ENCODE measurements around the gene SLC4A11. TPM values are rescaled to one million over a fixed set of nuclear protein-coding genes. Genes with fewer than 3 reads are reported as not detected.
"Not testable (repeated sequence)": the region's sequence is repeated elsewhere in the genome, so short reads cannot be mapped to it uniquely, and the experiment has no call there.

The SLC4A11 gene
- total RNA-seq, 1 experiment from 2014 or later: 4.8 TPM

DNA sequence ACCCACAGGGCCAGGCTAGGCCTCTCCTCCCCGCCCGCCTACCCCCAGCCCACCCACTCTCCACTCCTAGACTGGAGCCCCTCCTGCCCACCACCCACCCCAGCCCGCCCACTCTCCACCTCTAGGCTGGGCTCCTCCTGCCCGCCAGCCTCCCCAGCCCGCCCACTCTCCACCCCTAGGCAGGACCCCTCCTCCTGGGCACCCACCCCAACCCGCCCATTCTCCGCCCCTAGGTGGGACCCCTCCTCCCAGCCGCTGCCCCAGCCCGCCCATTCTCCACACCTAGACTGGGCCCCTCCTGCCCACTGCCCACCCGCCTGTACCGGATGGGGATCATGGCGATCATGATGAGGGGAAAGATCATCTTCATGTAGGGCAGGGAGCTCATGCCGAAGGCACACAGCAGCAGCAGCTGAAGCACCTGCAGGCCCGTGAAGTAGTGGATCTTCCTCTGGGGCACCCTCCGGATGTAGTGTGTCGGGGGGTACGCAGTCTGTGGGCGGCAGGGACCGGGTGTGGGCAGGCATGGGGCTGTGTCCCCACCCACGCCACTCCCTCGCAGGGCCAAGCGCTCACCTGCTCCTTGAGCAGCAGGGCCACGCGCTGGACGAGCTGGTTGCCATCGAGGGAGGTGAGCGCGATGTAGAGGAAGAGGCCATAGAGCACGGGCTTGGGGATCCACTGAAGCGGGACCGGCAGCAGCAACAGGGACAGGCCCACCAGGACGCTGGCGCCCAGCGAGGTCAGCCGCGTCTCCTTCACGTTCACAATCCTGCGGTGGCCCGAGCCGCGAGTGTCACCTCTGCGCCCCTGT, 10.8 kb downstream of the SLC4A11 start:
- no peak for DNase-seq (ENCODE audit: low spot score)

DNA sequence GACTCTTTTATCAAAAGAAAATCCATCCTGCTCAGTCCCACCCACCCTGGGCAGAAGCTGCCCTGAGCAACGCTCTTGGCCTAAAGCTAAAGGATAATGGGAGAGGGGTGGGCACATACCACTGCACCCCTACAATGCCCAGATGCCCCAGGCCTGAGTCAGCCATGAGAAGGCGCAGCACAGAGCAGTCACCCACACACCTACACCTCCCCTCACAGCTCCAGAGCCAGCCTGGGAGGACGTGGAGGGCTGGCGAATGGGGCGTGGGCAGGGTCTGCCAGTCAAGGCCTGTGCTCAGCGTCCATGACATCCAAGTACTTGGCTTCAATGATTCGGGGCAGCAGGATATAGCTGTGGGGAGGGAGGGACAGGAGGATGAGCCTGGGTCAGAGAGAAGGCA, 11.5 kb downstream of the SLC4A11 start:
- no peak for DNase-seq (ENCODE audit: low spot score)

DNA sequence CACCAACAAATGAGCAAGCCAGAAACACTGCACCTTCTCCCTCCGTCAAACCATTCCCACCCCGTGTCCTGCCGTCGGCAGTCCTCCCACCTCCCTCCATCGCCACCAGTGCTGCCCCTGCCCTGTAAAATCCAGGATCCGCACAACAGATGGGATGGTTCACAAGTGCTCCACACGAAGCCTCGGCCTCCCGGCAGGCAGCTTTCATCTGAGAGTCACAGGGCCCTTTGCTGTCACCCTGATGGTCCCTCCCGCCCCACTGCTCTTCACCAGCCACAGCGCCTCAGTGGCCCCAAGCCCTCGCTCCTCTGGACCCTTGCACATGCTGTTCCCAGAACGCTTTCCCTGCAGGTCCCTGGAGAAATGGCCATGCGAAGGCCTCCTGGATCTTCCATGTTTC, 12.1 kb downstream of the SLC4A11 start:
- DNase-seq (ENCODE audit: low spot score): no peak

DNA sequence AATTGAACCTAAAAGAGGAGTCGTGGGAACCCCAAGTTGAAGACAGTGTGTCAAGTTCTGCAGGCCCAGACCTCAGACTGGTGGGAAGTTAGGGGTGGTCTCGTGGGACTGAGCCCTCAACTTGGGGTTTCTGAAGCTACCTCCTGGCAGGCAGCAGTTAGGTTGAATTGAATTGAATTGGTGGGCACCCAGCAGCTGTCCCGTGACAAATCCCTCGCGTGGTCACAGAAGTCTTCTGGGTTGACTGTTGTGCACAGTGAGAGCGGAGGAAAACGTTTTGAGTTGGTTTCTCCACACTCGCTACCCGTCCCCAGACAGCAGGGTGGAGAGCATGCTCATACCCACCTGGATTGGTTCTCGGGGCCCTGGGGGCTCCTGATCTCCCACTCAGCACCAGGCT, 12.9 kb downstream of the SLC4A11 start:
- no peak for DNase-seq (ENCODE audit: low spot score)

DNA sequence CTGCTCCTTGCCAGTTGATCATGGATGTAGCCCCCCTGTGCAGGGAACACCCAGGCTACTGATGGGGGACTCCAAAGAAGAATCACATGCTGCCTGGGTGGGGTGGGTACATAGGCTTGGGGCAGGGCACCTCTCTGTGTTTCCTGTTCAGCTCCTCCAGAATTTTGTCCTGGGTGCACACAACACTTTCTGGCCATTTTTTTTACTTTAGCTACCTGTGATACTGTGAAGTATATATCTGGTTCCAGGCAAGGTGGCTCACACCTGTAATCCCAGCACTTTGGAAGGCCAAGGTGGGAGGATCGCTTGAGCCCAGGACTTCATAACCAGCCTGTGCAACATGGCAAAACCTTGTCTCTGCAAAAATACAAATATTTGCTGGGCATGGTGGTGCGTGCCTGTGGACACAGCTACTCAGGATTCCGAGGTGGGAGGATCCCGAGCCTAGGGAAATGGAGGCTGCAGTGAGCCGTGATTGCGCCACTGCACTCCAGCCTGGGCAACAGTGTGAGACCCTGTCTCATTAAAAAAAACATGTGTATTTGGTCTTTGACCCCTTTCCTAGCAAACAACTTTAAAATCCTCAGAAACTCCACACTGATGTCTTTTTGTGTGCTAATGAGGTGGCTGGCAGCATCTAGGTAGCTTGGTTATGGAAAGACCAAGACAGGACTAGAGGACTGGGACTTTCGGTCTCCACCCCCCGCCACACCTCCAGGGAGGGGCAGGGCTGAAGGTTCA, 14.1 kb downstream of the SLC4A11 start:
- no peak for DNase-seq (ENCODE audit: low spot score)

DNA sequence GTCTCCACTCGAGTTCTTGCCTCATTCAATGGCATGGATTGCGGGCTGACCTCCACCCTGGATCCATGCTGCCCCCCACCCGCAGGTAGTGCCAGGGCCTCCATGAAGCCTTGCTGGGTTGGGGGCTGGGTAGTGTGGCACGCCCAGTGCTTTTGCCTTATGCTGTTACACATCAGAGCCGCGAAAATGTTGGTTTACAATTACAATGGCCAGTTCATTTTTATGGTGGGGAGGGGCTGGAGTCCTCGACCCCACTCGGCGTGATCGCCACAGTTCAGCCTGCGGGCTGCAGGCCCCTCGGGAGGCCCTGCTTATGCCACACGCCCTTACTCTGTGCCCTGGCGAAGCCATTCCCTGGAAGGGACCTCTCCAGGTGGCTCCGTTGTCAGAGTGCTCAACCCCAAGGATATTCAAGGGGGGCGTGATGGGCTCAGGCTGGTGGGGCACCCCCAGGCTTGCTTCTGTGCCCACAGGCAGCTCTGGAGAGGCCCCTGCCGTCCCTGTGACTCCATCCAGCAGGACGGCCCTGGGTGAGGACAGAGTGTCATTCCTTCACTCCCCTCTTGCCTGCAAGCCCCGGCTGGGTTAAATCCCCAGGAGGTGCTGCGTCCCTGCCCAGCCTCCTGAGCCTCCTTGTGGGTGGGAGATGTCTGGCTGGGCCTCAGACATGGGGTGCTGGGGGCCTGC, 14.9 kb downstream of the SLC4A11 start:
- DNase-seq (ENCODE audit: low spot score): no peak

DNA sequence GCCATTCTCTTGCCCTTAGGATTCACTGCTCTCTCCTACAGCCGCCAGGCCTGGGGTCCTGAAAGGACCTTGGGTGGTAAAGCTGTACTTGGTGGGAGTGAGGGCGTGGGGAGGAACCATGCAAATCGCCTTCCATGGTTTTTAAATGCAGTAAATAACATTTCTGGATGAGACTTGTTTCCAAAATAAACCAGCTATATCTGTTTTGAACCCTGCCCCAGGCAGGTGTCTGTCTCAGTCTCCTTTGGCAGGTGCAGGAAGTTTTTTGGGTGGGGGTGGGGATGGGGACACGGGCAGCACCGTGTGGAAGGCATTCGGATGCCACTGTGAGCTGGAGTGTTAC, 15.4 kb downstream of the SLC4A11 start:
- no peak for DNase-seq (ENCODE audit: low spot score)

DNA sequence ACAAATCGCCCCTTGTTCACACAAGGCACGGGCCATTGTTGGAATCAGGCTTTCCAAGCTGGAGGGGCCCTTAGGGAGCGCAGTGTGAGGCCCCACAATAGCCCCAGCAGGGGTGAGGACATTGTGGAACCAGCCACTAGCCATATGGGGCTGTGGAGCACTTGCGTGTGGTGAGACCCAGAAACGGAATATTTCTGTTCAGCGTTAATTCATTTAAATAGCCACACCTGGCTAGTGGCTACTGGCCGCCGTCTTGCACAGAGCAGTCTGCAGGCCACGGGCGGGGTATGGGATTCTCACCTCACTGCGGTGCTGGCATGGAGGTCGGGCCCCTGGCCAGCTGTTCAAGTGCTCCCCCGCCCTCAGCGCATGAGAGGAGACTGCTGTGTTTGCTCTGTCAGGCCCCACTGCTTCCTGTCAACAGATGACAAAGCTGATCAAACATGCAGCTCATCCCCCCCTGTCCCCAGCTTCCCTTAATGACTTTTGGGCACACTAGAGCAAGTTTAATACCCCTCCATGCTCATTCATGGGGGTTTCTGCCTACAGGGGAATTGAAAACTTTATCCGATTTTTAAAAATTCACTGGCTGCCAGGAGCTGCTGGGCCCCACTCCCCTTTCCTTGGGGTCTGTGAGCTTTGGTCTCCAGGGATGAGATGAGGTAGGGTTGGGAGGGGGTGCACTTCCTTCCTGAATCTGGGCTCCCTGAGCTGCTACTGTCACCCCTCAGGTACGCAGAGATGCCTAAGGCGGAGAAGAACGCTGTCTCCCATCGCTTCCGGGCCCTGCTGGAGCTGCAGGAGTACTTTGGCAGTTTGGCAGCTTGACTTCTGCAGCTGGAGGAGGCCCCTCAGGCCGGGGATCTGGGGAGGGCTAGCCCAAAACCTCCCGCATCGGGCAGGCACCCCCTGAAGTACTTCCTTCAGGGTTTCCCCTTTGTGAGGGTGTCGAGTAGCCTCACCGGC, 16.1 kb downstream of the SLC4A11 start:
- no peak for DNase-seq (ENCODE audit: low spot score)

DNA sequence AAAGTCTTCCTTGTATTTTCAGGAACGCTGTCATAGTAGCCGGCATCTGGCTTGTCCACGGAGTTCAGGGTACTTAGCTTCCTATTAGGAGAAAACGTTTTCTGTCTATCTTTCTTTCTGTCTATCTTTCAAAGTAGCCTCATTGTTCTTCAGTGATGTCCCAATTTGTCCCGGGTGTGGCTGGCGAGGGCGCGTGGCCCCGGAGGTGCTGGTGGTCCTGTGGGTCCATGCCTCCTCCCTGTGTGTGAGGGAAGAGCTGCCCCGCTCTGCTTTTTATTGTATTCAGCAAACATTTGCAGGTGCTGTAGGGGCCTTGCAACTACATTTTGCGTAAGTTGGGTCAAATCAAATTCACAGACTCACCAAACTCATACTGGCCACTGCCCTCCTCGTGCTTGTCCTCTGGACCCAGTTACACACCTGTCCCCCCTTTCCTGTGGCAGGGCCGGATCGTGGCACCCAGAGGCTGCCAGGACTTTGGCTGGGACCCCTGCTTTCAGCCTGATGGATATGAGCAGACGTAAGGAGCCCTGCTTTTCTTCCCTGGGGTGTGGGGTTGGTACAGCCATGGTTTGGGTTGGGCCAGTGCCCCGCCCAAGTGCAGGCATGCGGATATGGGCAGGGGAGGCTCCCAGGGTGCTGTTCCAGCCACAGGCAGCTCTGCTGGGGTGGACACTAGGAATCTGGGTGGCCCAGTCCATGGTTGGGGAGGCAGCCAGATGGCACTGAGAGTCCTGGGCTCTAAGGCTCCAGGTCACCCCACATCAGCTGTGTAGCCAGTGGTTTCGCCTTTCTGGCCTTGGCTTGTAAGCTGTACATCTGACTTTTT, 17.4 kb downstream of the SLC4A11 start:
- no peak for DNase-seq (ENCODE audit: low spot score)

DNA sequence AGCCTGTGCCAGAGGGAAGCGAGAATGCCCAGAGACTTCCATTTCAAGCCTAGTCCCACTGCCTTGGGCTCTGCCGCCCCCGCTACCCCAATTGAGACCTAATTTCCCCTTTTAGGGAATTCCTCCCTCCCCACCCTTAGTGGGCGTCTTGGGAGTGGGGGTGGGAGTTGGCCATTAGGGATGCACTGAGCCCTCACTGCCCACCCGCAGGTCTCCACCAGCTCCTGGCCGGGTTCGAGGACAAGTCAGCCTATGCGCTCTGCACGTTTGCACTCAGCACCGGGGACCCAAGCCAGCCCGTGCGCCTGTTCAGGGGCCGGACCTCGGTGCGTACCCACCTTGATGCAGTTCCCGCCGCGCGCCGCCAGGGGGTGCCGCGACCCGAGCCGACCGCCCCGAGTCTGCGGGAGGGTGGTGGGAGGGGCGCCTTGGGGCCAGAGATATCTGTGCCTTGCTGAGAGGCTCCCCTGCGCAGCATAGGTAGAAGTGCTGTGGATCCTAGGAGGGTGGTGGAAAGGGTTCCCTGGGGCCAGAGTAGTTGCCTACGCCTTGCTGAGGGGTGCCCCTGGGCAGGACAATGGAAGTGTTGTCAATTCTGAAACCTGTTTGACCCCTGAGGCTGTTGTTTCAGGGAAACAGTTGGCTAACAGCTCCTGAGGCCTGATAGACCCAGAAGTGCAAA, 20.5 kb downstream of the SLC4A11 start:
- DNase-seq (ENCODE audit: low spot score): no peak

DNA sequence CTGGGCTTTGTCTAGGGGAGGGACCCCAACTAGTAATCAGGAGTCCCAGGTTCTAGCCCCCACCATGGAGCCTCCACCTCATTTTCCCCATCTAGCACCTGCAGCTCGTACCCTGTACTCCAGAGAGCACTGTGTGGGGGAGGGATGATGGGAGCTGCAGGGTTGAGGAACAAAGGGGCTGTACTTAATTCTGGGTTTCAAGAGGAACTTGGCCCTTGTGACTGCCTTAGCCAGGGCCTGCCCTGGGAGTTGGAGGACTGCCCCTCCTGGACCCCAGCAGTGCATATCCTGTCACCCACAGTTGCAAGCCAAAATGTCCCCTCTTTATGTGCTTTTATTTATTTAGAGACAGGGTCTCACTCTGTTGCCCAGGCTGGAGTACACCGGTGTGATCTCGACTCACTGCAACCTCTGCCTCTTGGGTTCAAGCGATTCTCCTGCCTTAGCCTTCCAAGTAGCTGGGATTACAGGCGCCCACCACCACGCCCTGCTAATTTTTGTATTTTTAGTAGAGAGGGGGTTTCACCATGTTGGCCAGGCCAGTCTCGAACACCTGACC, 23.6 kb downstream of the SLC4A11 start:
- DNase-seq (ENCODE audit: low spot score): not testable (repeated sequence)

DNA sequence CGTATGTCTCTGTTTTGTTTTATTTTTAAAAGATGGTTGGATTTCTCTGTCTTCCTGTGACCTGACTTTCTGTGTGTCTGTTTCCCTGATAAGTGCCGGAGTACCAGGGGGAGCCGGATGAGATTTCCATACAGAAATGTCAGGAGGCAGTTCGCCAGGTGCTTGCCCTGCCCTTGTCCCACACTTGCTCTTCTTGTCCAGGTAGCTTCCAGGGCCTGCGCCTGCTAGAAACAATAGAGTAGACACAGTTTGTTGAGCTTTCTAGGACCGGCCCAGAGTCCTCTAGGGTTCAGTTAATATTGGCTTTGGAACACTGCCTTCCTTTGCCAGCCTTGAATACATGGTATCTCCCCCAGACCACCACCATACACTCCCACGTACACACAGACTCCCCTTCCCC, 25.8 kb downstream of the SLC4A11 start:
- no peak for DNase-seq (ENCODE audit: low spot score)

DNA sequence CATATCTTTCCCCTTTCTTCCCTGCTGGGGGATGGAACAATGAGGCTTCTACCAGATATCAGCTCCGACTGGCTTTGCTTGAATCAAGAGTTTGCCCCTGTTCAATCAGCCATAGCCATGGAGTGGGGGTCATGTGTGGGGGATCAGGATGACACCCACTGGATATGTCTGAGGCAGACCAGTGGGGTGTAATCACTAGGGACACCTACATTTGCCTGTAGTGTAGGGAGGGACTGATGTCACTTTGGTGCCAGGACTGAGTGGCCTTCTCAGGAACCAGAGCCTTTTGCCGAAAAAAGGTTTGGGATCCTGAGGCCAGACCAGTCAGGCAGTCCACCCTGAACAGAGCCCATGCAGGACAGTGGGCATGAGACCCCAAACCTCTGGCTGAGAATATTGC, 28.6 kb downstream of the SLC4A11 start:
- no peak for DNase-seq (ENCODE audit: low spot score)

DNA sequence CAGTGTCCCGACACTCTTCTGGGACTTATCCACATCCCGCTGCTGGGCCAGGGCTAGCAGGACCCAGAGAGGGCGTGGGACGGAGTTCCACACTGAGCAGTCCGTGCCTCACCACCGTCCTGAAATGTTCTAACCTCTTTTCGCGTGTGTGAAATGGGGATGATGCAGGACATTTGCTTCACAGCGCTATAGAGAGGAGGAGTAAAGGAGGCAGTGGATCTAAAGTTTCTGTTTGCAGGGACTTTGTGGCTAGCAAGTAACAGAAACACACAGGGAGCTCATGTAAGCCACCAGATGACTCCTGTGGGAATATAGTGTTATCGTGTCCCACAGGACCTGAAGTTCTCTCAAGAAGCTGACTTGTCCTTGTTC, 29.1 kb downstream of the SLC4A11 start:
- DNase-seq (ENCODE audit: low spot score): no peak

DNA sequence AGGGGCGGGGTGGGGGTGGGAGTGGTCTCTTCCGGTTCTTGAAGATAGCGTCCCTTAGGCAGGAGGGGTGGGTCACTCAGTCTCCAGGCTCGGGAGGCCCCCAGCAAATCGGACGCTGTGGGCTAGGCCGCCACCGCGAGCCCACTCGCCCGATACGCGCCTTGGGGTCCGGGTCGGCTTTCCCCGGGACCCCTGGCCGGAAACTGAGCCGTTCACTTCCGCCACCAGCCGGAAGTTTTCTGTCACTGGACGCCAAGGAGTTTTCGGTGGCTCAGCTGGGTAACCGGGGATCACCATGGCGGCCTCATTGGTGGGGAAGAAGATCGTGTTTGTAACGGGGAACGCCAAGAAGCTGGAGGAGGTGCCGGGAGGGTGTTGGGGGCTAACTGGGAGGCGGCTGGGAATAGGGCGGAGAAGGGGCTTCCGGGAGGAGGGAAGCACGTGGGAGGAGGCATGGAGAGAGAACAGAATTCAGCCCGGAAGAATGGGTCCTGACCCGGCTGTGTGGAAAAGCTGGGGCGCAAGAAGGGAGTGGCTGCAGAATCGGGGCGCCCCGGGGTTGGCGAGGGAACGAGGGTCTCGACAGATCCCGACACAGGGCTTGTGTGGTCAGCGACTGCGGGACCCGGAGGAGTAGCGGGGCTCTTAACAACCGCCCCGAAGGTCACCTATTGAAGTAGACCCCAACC, 29.6 kb downstream of the SLC4A11 start, which contains the start of gene ITPA:
Gene ITPA, plus strand, starts transcription at position 242 of the 689 bp plus-strand sequence. Its CDS starts 54 bp downstream, at position 296.
- DNase-seq (ENCODE audit: low spot score): no peak

DNA sequence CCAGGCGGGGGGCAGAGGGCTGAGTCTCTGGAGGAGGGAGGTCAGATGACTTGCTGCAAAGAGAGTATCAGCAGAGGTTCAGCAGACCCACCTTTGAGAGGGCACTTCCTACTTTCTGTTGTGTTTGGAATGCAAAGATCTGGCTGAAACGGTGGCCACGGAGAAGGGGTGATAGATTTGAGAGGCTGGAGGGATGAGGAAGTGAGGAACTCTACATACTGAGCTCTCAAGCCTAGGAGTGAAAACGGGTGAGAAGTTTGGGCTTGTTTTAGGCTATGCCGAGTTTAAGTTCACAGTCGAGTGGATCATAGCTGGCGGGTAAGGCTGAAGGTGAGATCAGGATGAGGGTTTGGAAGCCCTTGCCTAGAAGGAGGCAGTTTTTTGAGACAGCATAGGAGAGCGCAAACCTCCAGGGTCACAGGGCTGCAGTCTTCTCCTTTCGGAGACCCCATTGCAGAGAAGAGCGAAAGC, 30.2 kb downstream of the SLC4A11 start:
- DNase-seq (ENCODE audit: low spot score): no peak

DNA sequence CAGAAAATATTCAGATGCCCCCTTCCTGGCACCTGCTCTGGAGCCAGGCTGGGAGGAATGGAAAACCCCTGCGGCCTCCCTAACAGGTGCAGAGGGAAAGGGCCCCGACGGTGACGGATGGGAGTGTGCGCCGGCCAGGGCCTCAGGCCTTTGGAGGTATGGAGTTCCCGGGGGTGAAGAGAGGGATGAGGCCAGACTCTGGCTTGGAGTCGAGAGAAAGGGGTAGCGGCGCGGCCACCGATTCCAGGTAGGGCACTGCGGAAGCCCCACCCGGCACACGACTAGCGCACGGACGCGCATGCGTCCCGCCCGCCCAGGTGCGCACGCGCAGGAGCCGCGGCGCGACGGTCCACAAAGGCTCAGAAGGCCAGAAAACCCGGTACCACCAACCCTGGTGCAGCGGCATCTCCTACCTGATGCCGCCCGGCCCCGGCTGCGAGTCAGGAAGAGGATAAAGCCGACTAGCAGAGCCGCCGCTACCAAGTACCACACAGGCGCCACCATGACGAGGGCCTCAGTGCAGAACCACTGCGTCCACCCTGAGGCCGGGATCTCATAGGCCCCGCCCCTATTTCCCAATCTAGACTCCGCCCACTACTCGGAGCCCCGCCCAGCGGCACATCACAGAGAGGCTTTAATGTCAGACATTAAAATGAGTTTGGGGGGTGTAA, 34.7 kb downstream of the SLC4A11 start, which contains the start of gene DDRGK1:
Gene DDRGK1, minus strand, starts transcription at position 559 of the 671 bp plus-strand sequence. Its CDS starts 55 bp downstream, at position 504.
- peak; percentile 75 for DNase-seq (ENCODE audit: low spot score)

Data from A172 (cell line).